BE2C (cell line): Measurements from ENCODE around the gene AMBRA1.
A peak's percentile ranks its signal among the peaks of the same experiment; 100 is the strongest.

Experiments
- DNase-seq: peaks from one replicate; pipeline ENCODE4 v3.0.0-alpha.2; 2020
- H3K27me3 ChIP-seq: fragments of 250-450 bp; sonication (Bioruptor Pico); 2 replicates; pipeline ENCODE4 v1.5.1; 2020; ENCODE audit warnings: mild to moderate bottlenecking
- H3K36me3 ChIP-seq: fragments of 250-450 bp; sonication (Bioruptor Pico); 2 replicates; pipeline ENCODE4 v1.5.1; 2020; ENCODE audit warnings: mild to moderate bottlenecking
- H3K4me1 ChIP-seq: fragments of 250-450 bp; sonication (Bioruptor Pico); 2 replicates; pipeline ENCODE4 v1.5.1; 2020
- H3K4me3 ChIP-seq: 2 replicates; pipeline ENCODE4 v1.5.1; 2011; ENCODE audit warnings: low read depth, low read length
- H3K9me3 ChIP-seq: fragments of 250-450 bp; sonication (Bioruptor Pico); 2 replicates; pipeline ENCODE4 v1.5.1; 2020
- TF ChIP-seq, protein P1 (sequence below): IDR thresholded peaks from 2 replicates; pipeline ENCODE4 v1.5.1; 2012; ENCODE audit warnings: mild to moderate bottlenecking, low read depth, low read length

The AMBRA1 gene

GRCh38 chr11:46414466-46414796 lies 179.4 kb downstream of the AMBRA1 start:
- H3K27me3 ChIP-seq = no peaks in the 10 kb centered on the region
- H3K4me3 ChIP-seq = no peak overlapping the region
- H3K36me3 ChIP-seq = no peaks in the 10 kb centered on the region; the same call in 1 of the 2 replicates
- no peak for DNase-seq
- no peaks in the 10 kb centered on the region for H3K4me1 ChIP-seq
- H3K9me3 ChIP-seq = no peaks in the 10 kb centered on the region
- TF ChIP-seq, protein P1, sequence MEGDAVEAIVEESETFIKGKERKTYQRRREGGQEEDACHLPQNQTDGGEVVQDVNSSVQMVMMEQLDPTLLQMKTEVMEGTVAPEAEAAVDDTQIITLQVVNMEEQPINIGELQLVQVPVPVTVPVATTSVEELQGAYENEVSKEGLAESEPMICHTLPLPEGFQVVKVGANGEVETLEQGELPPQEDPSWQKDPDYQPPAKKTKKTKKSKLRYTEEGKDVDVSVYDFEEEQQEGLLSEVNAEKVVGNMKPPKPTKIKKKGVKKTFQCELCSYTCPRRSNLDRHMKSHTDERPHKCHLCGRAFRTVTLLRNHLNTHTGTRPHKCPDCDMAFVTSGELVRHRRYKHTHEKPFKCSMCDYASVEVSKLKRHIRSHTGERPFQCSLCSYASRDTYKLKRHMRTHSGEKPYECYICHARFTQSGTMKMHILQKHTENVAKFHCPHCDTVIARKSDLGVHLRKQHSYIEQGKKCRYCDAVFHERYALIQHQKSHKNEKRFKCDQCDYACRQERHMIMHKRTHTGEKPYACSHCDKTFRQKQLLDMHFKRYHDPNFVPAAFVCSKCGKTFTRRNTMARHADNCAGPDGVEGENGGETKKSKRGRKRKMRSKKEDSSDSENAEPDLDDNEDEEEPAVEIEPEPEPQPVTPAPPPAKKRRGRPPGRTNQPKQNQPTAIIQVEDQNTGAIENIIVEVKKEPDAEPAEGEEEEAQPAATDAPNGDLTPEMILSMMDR = no peak

DNA sequence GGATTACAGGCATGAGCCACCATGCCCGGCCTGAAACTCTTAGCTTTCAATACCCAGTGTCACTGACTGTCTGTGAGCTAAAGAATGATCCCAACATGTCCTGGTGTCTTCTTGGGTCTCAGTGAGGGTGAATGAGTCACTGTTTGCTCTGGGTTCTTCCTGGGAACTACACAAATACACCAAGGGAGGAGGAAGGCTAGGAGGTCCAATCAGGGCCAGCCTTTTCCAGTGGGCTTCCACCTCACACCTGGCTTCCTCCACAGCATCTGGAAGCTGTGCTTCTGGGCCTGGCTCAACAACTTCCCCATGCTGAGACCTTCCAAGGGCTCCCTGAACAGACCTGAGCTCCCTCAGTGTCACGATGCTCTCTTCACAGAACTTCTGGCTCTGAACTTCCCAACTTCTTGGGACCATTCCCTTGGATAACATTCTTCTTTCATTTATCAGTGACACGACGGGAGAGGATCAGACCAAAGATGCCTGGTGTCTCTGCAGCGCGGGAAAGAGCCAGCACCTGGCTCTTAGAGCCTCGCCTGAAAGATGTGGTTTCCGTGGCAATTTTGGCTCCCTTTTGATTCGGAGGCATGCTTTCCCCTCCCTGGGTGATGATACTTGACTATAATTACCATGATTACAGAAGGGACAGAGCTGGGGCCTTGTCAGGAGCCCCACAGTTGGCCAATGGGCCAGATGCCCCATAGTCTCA lies 179.9 kb downstream of the AMBRA1 start:
- Histone ChIP-seq H3K27me3 (no peaks in the 10 kb centered on the region), H3K9me3 (no peaks in the 10 kb centered on the region), H3K36me3 (no peaks in the 10 kb centered on the region; the same call in 1 of the 2 replicates), H3K4me3 (no peak overlapping the region), H3K4me1 (no peaks in the 10 kb centered on the region)
- TF ChIP-seq, protein P1 = no peak
- DNase-seq = no peak

GRCh38 chr11:46410021-46410420 lies 183.8 kb downstream of the AMBRA1 start:
- DNase-seq = no peak
- TF ChIP-seq, protein P1 = peak; percentile 30; the same call in 1 of the 2 replicates
- Histone ChIP-seq H3K4me3 (no peak overlapping the region), H3K4me1 (no peaks in the 10 kb centered on the region), H3K36me3 (no peaks in the 10 kb centered on the region; the same call in 1 of the 2 replicates), H3K27me3 (no peaks in the 10 kb centered on the region), H3K9me3 (no peaks in the 10 kb centered on the region)

DNA sequence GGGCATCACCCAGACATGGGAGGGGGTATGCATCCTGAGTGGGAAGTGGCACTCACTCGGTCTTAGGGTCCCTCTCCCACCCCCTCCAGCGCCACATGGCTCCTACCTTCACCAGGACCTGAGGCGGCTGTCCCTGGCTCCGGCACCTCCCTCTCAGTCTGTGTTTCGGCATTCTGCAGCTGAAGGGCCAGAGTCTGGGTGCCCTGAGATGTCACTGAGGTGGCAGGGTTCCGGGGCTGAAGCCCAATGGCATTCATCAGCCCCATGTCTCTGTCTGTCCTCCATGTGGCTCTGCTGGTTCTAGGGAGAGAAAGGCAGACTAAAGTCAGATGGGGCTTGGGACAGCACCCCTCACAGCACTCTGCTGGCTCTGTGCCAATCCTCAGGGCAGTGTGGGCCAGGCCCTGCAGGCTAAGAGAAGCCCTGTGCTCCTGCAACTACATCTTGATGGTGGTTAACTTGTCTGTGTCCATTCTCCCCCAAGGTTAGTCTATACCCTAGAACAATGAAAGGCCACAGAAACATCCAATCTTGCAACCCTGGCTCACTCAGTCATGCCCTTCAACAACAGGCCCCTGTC lies 185.3 kb downstream of the AMBRA1 start:
- DNase-seq = peak; percentile 20

DNA sequence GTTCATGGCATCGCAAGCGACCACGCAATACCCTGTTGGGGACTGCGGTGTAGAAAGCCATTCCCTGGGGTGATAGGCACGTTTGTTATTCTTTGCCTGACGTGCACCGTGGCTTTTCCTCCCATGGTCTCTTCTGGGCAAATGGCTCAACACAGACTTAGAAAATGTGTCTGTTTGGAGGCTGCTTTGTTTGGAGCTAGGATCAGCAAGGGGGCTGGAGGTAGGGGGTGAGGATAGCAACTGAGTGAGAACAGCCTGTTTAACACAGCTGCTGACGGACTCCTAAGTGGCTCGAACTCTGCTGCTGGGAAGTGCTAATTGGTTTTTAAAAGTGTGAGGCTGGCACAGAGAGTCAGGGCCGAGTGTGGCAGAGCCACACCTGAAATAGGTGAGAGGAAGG lies 186.2 kb downstream of the AMBRA1 start:
- Histone ChIP-seq H3K27me3 (no peaks in the 10 kb centered on the region), H3K36me3 (no peaks in the 10 kb centered on the region; the same call in 1 of the 2 replicates), H3K4me1 (no peaks in the 10 kb centered on the region), H3K9me3 (no peaks in the 10 kb centered on the region), H3K4me3 (no peak overlapping the region)
- TF ChIP-seq, protein P1 = no peak
- DNase-seq = no peak

More for the DNA sequence above, 185.3 kb downstream of the AMBRA1 start:
- no peaks in the 10 kb centered on the region for H3K9me3 ChIP-seq
- H3K27me3 ChIP-seq = no peaks in the 10 kb centered on the region
- TF ChIP-seq, protein P1 = no peak
- H3K36me3 ChIP-seq = no peaks in the 10 kb centered on the region; the same call in 1 of the 2 replicates
- H3K4me3 ChIP-seq = no peak overlapping the region
- no peaks in the 10 kb centered on the region for H3K4me1 ChIP-seq

- H3K4me3 ChIP-seq = no peak overlapping the region
- H3K27me3 ChIP-seq = no peaks in the 10 kb centered on the region
- H3K36me3 ChIP-seq = no peaks in the 10 kb centered on the region; the same call in 1 of the 2 replicates
- TF ChIP-seq, protein P1 = no peak
- no peaks in the 10 kb centered on the region for H3K9me3 ChIP-seq
- no peak for DNase-seq
- H3K4me1 ChIP-seq = no peaks in the 10 kb centered on the region
Observed at GRCh38 chr11:46404476-46405017, 189.3 kb downstream of the AMBRA1 start.
